ENCODE results near the gene THOP1.
"Not testable (repeated sequence)": the region's sequence is repeated elsewhere in the genome, so short reads cannot be mapped to it uniquely, and the experiment has no call there.

Gene THOP1

DNA sequence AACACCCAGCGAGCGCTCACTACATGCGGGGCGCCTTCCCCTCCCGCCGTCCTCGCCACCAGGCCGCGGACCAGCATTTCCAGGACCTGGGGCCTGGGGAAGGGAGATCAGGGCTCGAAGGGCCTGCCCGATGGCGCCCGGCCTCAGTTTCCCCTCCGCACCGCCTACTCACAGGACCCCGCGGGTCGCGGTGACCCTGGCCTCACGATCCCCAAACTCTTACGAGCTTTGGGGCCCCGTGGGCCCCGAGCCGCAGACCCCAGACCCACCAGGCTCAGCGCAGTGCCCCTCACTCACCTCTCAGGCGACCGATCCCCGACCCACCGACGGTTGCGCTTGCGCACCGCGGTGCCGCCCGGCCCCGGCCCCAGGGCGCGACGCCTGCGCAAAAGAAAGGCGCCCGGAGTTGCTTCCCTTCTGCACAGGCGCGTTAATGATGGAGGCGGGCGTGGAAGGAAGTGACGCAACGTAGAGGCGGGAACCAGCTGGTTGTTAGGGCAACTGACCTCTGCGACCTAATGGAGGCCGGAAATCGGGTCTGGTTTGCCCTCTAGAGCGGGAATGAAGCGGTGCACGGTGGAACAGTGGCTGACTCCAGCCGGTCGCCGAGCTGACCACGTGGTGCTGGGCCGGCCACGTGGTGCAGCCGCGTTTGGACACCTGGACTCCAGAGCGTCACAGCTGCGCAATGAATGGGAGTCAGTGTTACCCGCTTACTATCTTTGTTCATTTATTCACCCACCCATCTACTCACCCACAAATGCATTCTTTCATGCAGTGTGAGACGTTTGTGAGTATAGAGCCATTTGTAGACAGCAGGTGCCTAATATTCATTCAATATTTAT is 2.1 kb upstream of the THOP1 start, which contains the start of gene SGTA:
Gene SGTA, minus strand, starts transcription at position 338 of the 845 bp plus-strand sequence. CDS start 14,205 bp downstream, outside the sequence.
- peak; percentile 69 to 99 (median 96) for DNase-seq

DNA sequence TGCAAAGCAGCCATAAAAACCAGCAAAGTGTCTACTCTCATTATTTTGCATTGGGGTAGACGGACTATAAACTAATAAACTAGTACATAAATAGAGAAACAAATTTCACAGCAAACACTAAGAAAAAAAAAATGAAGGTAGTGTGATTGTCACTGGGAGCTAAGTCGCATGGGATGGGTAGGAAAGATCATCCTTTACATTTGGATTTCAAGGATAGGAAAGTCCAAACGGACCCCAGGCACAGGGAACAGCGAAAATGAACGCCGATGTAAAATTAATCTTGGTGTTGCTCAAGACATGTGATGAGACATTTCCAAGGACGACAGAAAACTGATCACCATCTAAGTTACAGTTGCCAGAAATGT is 1.5 kb upstream of the THOP1 start:
- DNase-seq, result no peak

DNA sequence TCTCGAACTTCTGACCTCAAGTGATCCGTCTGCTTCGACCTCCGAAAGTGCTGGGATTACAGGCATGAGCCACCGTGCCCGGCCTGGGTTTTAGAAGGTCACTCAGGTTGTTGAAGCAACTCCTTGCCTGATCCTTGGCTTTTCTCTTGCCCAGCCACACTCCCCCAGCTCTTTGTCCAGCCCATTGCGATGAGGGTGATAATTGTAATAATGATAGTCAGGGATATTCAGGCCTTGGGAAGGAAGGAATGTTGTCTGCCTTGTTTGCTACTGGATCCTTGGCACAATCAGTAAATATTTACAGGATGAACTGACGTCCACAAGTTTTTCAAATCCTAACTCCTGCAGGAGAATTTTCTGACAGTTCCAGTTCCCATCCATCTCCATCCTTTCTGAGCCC is 1.8 kb downstream of the THOP1 start:
- DNase-seq, result no peak

DNA sequence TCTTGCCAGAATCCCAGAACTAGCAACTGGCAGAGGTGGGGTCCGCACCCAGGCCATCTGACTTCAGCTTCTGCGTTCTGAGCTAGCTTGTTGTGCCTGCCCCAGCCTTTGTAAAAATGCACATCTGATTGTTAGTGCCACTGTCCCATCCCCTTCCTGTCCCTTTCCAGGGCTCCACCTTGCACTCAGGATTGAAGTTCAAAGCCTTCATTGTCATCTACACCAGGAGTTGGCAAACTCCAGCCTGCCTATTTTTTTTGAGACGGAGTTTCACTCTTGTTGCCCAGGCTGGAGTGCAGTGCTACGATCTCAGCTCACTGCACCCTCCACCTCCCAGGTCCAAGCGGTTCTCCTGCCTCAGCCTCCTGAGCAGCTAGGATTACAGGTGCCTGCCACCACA is 2.9 kb downstream of the THOP1 start:
- no peak for DNase-seq

DNA sequence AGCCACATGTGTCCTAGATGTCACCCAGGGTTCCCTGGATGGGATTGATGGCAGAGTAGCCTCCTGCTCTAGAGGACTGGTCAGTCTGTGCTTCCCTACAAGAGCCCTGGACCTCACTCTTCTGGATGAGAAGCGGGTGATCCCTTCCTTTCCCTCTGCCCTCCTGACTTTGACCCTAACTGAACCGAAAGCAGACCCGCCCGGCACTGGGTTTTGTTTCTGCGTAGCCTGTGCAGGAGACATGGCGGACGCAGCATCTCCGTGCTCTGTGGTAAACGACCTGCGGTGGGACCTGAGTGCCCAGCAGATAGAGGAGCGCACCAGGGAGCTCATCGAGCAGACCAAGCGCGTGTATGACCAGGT is 4.9 kb downstream of the THOP1 start:
- DNase-seq, result no peak

DNA sequence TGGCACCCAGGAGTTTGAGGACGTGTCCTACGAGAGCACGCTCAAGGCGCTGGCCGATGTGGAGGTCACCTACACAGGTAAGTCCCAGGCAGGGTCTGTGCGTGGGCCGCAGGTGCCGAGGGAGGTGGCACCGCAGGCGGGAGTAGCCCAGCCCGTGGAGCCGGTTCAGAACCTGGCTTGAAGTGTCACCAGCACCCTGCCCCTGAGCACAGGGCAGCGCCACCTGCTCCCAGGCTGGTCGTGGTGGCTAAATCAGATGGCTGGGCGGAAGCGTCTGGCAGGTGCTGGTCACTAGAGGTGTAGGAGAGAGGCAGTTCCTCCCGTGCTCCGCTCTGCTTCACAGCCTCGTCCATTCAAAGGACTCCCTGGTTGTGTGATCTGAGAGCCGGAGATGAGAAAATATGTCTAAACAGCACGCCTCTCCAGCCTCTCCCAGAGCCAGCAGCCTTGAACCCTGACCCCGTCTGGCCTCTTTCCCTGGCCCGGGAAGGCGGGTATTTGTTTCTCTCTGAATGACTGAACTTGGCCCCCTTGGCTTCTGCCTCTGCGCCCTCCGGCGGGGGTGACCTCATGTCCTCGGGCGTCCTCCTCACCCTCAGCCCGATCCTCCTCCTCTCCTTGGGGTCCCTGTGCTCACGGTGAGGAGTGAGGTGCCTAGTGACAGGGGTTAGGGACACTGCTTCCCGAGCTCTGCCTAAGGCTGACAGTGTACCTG is 5.4 kb downstream of the THOP1 start:
- DNase-seq, result no peak

DNA sequence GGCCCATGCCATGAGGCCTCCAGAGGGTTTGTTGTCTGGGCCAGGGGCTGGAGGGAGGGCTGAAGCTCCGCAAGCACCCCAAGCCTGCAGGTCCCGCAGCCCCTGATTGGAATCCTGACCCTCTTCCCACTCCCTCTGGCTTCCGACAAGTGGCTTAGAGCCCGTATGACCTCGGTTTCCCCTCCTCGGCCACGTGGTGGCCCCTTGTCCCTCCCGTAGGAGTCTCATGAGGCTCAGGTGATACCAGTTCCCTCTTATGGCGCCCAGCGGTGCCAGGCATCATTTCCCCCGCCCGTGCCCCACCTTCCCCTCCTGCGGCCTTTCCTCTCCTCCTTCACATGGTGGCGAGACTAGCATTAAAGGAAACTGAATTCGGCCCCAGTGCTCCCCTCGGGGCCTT is 6.1 kb downstream of the THOP1 start:
- no peak for DNase-seq

DNA sequence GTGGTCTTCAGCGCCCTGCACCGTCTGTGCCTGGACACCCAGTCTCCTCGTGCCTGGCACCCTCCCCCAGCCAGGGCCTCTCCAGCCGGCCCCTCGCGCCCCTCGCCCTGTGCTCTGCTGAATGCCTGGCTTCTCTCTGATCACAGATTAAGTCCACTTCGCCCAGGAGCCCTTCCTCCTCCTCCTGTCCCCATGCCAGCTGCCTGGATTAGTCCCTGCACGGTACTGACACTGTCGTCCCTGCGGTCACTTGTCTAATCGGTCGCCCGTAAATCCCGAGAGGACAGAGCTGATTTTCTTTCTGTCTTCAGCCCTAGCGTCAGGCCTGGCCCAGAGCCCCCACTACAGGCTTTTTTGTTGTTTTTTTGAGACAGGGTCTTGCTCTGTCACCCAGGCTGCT is 6.6 kb downstream of the THOP1 start:
- no peak for DNase-seq

DNA sequence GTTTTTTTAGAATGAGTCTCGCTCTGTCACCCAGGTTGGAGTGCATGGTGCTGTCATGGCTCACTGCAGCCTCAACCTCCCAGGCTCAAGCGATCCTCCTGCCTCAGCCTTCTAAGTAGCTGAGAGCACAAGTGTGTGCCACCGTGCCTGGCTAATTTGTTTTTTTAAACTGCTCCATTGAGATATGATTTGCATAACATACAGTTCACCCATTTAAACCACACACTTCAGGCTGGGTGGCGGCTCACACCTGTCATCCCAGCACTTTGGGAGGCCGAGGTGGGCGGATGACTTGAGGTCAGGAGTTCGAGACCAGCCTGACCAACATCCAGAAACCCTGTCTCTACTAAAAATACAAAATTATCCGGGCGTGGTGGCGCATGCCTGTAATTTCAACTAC is 7.4 kb downstream of the THOP1 start:
- not testable (repeated sequence) for DNase-seq

DNA sequence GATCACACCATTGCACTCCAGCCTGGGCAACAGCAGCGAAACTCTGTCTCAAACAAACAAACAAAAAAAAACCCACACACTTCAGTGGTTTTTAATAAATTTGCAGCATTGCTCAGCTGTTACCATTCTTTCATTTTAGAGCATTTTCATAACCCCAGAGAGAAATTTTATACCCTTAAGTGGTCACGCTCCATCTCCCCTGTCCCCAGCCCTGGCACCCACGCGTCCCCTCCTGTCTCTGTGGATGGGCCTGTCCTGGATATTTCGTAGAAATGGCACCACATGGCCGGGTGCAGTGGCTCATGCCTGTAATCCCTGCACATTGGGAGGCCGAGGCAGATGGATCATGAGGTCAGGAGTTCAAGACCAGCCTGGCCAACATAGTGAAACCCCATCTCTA is 7.8 kb downstream of the THOP1 start:
- no peak for DNase-seq

DNA sequence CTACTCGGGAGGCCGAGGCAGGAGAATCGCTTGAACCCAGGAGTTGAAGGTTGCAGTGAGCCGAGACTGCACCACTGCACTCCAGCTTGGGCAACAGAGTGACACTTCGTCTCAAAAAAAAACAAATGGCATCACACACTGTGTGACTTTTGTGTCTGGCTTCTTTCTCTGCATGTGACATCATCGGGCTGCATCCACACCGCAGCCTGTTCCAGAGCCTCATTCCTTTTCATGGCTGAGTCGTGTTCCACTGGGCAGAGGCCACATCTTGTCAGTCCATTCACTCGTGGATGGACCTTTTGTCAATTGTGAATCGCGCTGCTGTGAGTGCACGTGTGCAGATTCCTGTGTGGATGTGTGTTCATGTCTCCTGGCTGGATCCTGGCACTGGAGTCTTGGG is 8.3 kb downstream of the THOP1 start:
- DNase-seq, result no peak

DNA sequence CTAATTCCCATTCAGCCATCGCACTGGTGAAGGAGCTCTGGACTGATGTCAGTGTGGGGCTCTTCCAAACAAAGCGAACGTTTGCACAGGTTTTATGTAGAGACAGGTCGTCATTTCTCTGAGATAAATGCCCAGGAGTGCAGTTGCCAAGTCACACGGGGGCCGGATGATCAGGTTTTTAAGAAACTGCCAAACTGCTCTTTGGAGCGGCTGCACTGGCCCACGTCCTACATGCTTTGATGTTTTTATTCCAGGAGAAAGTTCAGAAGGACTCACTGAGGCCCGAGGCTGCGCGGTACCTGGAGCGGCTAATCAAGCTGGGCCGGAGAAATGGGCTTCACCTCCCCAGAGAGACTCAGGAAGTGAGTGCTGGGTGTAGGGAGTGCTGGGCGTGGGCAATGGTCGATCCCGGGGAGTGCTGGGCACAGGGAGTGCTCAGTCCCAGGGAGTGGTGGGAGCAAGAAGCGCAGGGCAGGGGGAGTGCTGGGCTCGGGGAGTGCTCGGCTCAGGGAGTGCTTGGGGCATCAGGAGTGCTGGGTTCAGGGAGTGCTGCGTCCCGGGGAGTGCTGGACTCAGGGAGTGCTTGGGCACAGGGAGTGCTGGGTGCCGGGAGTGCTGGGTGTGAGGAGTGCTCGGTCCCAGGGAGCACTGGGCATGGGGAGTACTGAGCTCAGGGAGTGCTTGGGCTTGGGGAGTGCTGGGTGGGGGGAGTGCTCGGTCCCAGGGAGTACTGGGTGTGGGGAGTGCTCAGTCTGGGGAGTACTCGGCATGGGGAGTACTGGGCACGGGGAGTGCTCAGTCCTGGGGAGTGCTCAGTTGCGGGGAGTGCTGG is 10.7 kb downstream of the THOP1 start:
- no peak for DNase-seq

DNA sequence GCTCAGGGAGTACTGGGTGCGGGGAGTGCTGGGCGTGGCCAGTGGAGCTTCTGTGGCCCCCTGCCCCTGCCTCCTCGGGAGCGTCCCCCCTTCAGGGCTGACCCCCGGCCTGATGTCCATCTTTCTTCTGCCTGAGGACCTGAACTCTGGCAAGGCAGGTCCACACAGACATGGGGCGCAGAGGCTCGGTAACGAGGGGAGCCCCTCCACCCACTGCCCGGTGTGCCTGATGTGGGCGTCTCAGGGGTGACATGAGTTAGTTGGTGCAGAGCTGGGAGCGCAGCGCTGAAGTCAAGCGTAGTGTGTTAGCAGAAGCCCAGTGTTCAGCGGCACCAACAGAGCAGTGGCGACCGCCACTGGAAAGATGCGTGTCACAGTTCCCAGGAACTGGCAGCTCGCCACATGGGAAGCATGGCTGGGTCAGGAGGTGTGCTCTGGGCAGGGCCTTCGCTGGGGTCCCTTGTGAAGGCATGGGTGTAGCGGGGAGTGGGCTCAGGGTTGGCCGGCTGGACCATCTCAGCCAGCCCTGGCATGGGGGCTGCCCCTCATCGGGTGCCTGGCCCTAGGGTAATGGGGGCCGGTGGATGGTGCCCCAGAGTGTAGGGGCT is 11.5 kb downstream of the THOP1 start:
- DNase-seq, result no peak

DNA sequence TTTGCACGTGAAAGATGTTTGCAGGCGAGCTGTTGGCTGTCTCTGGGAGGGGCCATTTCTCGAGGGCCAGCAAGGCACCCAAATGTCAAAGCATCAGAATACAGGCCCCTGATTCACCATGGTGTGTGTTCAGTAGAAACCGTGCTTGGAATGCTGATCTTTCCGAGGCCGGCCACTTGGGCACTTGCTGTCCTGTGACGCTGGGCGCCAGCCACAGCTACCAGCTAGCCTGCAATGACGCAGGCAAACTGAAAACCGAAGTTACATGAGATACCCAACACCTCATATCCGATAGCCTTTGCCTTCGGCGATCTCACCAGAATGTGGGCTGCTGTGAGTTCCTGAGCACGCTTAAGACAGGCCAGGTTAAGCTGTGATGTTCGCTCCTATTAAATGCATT is 12.0 kb downstream of the THOP1 start:
- DNase-seq, result no peak

DNA sequence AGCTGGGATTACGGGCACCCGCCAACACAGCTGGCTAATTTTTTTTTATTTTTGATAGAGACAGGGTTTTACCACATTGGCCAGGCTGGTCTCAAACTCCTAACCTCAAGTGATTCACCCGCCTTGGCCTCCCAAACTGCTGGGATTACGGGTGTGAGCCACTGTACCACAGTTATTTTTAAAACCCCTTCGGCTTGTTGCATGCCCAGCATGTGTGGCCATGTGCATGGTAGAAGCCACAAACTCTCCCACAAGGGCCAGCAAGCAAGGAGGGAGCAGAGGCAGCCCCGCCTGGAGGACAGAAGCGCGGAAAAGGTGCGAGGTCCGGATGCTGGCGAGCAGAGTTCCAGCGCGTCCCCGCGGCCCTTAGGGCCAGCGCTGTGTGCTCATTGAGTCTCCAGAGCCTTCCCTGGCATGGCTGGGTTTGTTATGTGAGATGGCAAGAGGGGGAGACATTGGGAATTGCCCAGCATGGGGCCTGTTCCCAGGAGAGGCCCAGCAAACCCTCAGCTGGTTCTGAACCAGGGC is 12.9 kb downstream of the THOP1 start:
- no peak for DNase-seq

DNA sequence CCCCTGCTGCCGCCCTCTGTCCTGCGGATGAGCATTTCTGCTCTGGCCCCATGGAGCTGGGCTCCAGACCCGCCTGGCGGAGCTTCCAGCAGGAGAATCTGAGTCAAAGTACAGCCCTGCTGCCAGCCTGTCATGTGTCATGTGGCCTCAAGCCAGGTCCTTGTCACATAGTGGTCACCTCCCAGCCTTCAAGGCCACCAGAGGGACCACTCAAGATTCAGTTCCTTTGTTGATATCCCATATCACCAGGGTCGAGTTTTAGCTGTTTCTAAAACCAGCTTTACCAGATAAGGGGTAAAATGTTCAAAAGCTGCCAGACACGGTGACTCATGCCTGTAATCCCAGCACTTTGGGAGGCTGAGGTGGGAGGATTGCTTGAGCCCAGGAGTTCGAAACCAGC is 13.4 kb downstream of the THOP1 start:
- peak in 1 of 14 donors; percentile 29 for DNase-seq

DNA sequence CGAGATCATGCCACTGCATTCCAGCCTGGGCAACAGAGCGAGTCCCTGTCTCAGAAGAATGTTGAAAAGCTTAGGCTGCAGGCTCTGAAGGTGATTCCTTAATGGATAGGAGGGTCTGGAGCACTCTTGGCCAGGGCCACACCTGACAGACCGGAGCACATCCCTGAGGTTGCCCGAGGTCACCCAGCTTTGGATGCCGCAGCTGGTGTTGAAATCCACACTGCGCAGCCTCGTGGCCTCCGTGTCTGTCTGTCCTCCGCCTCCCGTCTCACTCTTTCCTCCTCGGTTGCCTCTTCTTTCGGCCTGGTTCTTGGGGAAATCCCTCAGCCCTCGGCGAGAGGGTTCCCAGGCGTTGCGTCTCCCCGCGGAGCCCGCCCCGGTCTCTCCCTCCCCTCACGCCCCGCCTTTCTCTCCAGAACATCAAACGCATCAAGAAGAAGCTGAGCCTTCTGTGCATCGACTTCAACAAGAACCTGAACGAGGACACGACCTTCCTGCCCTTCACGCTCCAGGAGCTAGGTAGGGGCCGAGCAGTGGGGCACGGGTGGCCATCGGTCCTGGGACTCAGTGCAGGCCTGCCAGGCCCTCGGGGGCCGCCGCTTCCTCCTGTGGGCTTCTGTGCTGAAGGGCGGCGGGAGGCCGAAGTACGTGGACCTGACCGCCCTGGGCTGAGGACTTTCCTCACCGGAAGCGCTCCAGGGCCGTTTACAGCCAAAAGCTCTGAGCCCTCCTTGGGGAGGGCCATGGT is 14.1 kb downstream of the THOP1 start:
- no peak for DNase-seq

DNA sequence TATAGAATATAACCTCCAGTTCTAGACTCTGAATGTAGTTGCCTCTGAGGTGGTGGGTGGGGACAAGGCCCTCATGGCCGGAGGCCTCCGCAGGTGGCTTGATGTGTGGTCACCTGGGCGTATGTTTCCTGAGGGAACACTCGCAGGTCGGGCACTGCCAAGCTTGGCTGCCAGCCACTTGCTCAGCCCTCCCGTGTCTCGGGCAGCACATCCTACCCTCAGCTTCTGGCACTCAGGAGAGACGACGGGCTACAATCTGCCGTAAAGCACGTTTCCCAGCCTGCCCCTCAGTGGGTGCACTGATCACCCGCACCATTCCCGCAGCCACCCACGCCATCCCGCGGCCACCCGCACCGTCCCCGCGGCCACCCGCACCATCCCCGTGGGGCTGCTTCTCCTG is 15.2 kb downstream of the THOP1 start:
- DNase-seq, result peak in 1 of 14 donors; percentile 63

DNA sequence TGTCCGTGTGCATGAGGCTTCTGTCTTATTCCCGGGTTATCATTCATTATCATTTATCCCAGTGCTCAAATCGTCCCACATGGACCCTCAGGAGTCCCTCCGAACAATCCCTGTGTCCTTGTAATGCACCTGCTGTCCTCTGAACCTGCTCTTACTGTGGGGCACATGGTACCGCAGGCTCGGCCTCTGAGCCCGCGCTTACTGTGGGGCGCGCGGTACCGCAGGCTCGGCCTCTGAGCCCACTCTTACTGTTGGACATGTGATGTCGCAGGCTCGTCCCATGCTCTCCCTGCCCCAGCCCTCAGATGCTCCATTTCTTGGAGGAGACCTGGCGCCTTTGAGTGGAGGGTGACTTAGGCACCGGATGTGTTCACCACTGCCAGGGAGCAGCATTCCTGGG is 17.5 kb downstream of the THOP1 start:
- DNase-seq, result no peak

DNA sequence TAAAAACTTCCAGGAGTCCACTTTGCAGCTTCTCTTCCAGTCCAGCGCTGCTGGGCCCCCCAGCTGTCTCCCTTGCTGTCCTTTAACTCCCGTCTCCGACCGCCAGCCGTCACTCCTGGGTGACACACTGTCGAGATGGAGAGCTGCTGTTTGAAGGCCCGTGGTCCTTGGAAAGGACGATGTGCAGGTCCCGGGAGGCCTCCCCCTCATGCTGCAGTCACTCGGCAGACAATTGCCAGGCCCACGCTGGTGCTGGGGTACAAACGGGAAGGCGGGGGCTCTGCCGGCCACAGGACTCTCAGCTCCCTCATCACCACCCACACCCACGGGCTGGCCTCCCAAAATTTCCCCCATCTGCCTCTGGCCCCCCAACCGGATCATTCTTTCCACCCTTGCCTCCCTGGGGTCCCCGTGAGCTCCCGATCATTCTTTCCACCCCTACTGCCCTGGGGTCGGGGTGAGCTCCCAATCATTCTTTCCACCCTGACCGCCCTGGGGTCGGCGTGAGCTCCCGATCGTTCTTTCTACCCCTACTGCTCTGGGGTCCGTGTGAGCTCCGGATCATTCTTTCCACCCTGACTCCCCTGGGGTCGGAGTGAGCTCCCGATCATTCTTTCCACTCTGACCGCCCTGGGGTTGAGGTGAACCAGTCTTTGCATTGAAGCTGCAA is 18.3 kb downstream of the THOP1 start:
- no peak for DNase-seq

Measured in C1 segment of cervical spinal cord (tissue), 14 donors.